GM23338 (cell line): ENCODE results near the gene AQP12B. TPM values are rescaled to one million over a fixed set of nuclear protein-coding genes. Genes with fewer than 3 reads are reported as not detected.

Experiments used
- ATAC-seq: fragments of 200-7000 bp; cut with Tn5 transposase; 3 replicates; pipeline ENCODE4 v1.9.1; 2020
- DNase-seq: peaks from one replicate; pipeline ENCODE4 v3.0.0-alpha.2; 2015; ENCODE audit warnings: low spot score
- H2AFZ ChIP-seq: fragments of 200-600 bp; sonication (generic); 2 replicates; pipeline ENCODE4 v1.8.0; 2016; ENCODE audit warnings: antibody characterized with exemption, mild to moderate bottlenecking, moderate library complexity
- H3F3A ChIP-seq: fragments of 200-600 bp; sonication (generic); replicated peaks from 2 replicates; pipeline ENCODE4 v1.8.0; 2017; ENCODE audit warnings: antibody characterized with exemption, mixed run types, low read depth
- H3K27ac ChIP-seq: fragments of 200-600 bp; sonication (generic); 2 replicates; pipeline ENCODE4 v1.6.1; 2016; ENCODE audit warnings: low read depth
- H3K27me3 ChIP-seq: fragments of 200-600 bp; sonication (generic); 2 replicates; pipeline ENCODE4 v1.8.0; 2016; ENCODE audit warnings: mild to moderate bottlenecking, mixed run types, moderate library complexity; ENCODE audit not compliant: insufficient read depth
- H3K36me3 ChIP-seq: fragments of 200-600 bp; sonication (generic); 2 replicates; pipeline ENCODE4 v1.8.0; 2016; ENCODE audit warnings: mild to moderate bottlenecking; ENCODE audit not compliant: insufficient read depth
- H3K4me1 ChIP-seq: fragments of 200-600 bp; sonication (generic); 2 replicates; pipeline ENCODE4 v1.8.0; 2016; ENCODE audit warnings: mild to moderate bottlenecking, moderate library complexity; ENCODE audit not compliant: insufficient read depth
- H3K4me2 ChIP-seq: fragments of 200-600 bp; sonication (generic); 2 replicates; pipeline ENCODE4 v1.7.1; 2017; ENCODE audit warnings: mixed run types
- H3K4me3 ChIP-seq: fragments of 200-600 bp; sonication (generic); 2 replicates; pipeline ENCODE4 v1.6.1; 2016; ENCODE audit warnings: mixed run types
- H3K79me2 ChIP-seq: fragments of 200-600 bp; sonication (generic); replicated peaks from 2 replicates; pipeline ENCODE4 v1.8.0; 2017; ENCODE audit warnings: mild to moderate bottlenecking; ENCODE audit not compliant: insufficient read depth
- H3K9me2 ChIP-seq: fragments of 200-600 bp; sonication (generic); 2 replicates; pipeline ENCODE4 v1.8.0; 2017; ENCODE audit not compliant: insufficient read depth
- H4K20me1 ChIP-seq: fragments of 200-600 bp; sonication (generic); replicated peaks from 2 replicates; pipeline ENCODE4 v1.8.0; 2017; ENCODE audit warnings: mild to moderate bottlenecking; ENCODE audit not compliant: insufficient read depth
- H3K27ac Mint-ChIP-seq: 2 replicates; pipeline ENCODE4 v1.8.0; 2020; ENCODE audit warnings: inconsistent platforms, mild to moderate bottlenecking, moderate library complexity, mixed read lengths
- H3K27me3 Mint-ChIP-seq: 3 replicates; pipeline ENCODE4 v1.8.0; 2022; ENCODE audit warnings: low read depth, mild to moderate bottlenecking, moderate library complexity, mixed read lengths, inconsistent platforms; ENCODE audit not compliant: insufficient read depth, poor library complexity
- H3K36me3 Mint-ChIP-seq: 3 replicates; pipeline ENCODE4 v1.8.0; 2021; ENCODE audit warnings: low read depth, mild to moderate bottlenecking, inconsistent platforms, moderate library complexity, mixed read lengths
- H3K4me1 Mint-ChIP-seq: 3 replicates; pipeline ENCODE4 v1.8.0; 2020; ENCODE audit warnings: mild to moderate bottlenecking, inconsistent platforms, mixed read lengths
- H3K4me3 Mint-ChIP-seq: 3 replicates; pipeline ENCODE4 v1.8.0; 2021; ENCODE audit warnings: moderate library complexity, mild to moderate bottlenecking, inconsistent platforms, mixed read lengths
- H3K9me3 Mint-ChIP-seq: 3 replicates; pipeline ENCODE4 v1.8.0; 2020; ENCODE audit warnings: moderate library complexity, mild to moderate bottlenecking, inconsistent platforms, mixed read lengths
- CREB1 ChIP-seq: fragments of 250-450 bp; sonication (Bioruptor Pico); IDR thresholded peaks from 2 replicates; pipeline ENCODE4 v1.5.0; 2020; ENCODE audit warnings: low read depth, mild to moderate bottlenecking, moderate library complexity
- CTCF ChIP-seq, 2 experiments: fragments of 200-600 bp in 1 of 2; sonication (generic) in 1 of 2; conservative IDR thresholded peaks; 2 replicates each; pipeline versions ENCODE4 v1.5.1 to v1.6.1; 2016 to 2017; ENCODE audit warnings: antibody characterized with exemption in 2 of 2, low read depth in 2 of 2, mild to moderate bottlenecking in 2 of 2, moderate library complexity in 1 of 2
- ETS1 ChIP-seq: IDR thresholded peaks from 2 replicates; pipeline ENCODE4 v1.6.1; 2016; ENCODE audit warnings: antibody characterized with exemption
- EZH2 ChIP-seq: fragments of 200-600 bp; sonication (generic); IDR thresholded peaks from one replicate; pipeline ENCODE4 v1.8.0; 2017; ENCODE audit warnings: antibody characterized with exemption, mild to moderate bottlenecking, low read depth; ENCODE audit not compliant: unreplicated experiment
- EZH2phosphoT487 ChIP-seq: fragments of 200-600 bp; sonication (generic); IDR thresholded peaks from one replicate; pipeline ENCODE4 v1.8.1; 2018; ENCODE audit warnings: antibody characterized with exemption; ENCODE audit not compliant: unreplicated experiment
- JUNB ChIP-seq: IDR thresholded peaks from one replicate; pipeline ENCODE4 v1.6.1; 2016; ENCODE audit warnings: antibody characterized with exemption; ENCODE audit not compliant: unreplicated experiment
- NANOG ChIP-seq: IDR thresholded peaks from 2 replicates; pipeline ENCODE4 v1.6.1; 2016; ENCODE audit warnings: antibody characterized with exemption, borderline replicate concordance
- POLR2AphosphoS5 ChIP-seq: IDR thresholded peaks from 2 replicates; pipeline ENCODE4 v1.6.1; 2016; ENCODE audit warnings: antibody characterized with exemption, low read depth
- REST ChIP-seq: IDR thresholded peaks from one replicate; pipeline ENCODE4 v1.6.1; 2018; ENCODE audit warnings: antibody characterized with exemption; ENCODE audit not compliant: unreplicated experiment
- STAT1 ChIP-seq: IDR thresholded peaks from one replicate; pipeline ENCODE4 v1.6.1; 2016; ENCODE audit warnings: antibody characterized with exemption; ENCODE audit not compliant: unreplicated experiment
- ZNF114 ChIP-seq: fragments of 250-450 bp; sonication (Bioruptor Pico); IDR thresholded peaks from 2 replicates; pipeline ENCODE4 v1.5.0; 2020; ENCODE audit warnings: mild to moderate bottlenecking, moderate library complexity
- ZNF331 ChIP-seq: fragments of 250-450 bp; sonication (Bioruptor Pico); IDR thresholded peaks from 2 replicates; pipeline ENCODE4 v1.5.0; 2020; ENCODE audit warnings: low read depth, mild to moderate bottlenecking, moderate library complexity
- ZNF462 ChIP-seq: fragments of 250-450 bp; sonication (Bioruptor Pico); IDR thresholded peaks from 2 replicates; pipeline ENCODE4 v1.5.0; 2020; ENCODE audit warnings: mild to moderate bottlenecking, moderate library complexity
- polyA plus RNA-seq: library from polyadenylated mRNA; unstranded; fragments of >200 nt; fragmentation: Nextera tagmentation; extraction: Ambion mirVana; gene quantifications from 2 replicates; pipeline ENCODE4 v1.2.1, GENCODE V29; 2016
- total RNA-seq: library from RNA; depleted of rRNA; stranded (reverse); fragments of >200 nt; shearing (Covaris generic); gene quantifications from 2 replicates; pipeline ENCODE4 v1.2.3, GENCODE V29; 2014

The AQP12B gene
- total and polyA plus RNA-seq, 2 experiments from 2014 or later = not detected

- no peaks in the 10 kb centered on the region for H3K4me1 ChIP-seq
- H3F3A ChIP-seq = no peaks in the 10 kb centered on the region
- H3K27me3 ChIP-seq = no peaks in the 10 kb centered on the region
- no peak overlapping the region for H3K27ac ChIP-seq
- H3K4me3 ChIP-seq = no peak overlapping the region
- no peaks in the 10 kb centered on the region for H3K36me3 ChIP-seq
- no peak overlapping the region for H2AFZ ChIP-seq
- H3K79me2 ChIP-seq = no peaks in the 10 kb centered on the region
- H3K9me3 Mint-ChIP-seq = peaks cover 42% of the 10 kb centered on the region
- H3K9me2 ChIP-seq = no peaks in the 10 kb centered on the region
- H3K4me1 Mint-ChIP-seq = no peaks in the 10 kb centered on the region
- no peak for TF ChIP-seq REST
- no peak for TF ChIP-seq ETS1
- TF ChIP-seq EZH2phosphoT487 = no peak
- no peak for TF ChIP-seq CTCF (conservative IDR thresholded peaks at IDR 0.05; ENCODE audit: low read depth in 2 of 2)
- TF ChIP-seq POLR2AphosphoS5 = no peak
- TF ChIP-seq CREB1 (CRISPR knock-in tag) = no peak
- no peak for TF ChIP-seq ZNF331 (CRISPR knock-in tag)
- TF ChIP-seq ZNF462 (CRISPR knock-in tag) = no peak
- TF ChIP-seq STAT1 = no peak
- no peak for TF ChIP-seq JUNB
- TF ChIP-seq ZNF114 = no peak
- no peak for TF ChIP-seq EZH2
- TF ChIP-seq NANOG = no peak
- H3K27ac Mint-ChIP-seq = no peak overlapping the region
- no peak for ATAC-seq
- no peak overlapping the region for H3K4me2 ChIP-seq
- no peak overlapping the region for H3K4me3 Mint-ChIP-seq
- H4K20me1 ChIP-seq = no peaks in the 10 kb centered on the region
- DNase-seq = no peak
- peaks cover 9% of the 10 kb centered on the region for H3K27me3 Mint-ChIP-seq
- peaks cover 8% of the 10 kb centered on the region for H3K36me3 Mint-ChIP-seq
Measured at GRCh38 chr2:240631548-240632305, 51.0 kb downstream of the AQP12B start.
